Measurements from ENCODE around the gene TGM5. TPM values are rescaled to one million over a fixed set of nuclear protein-coding genes. Genes with fewer than 3 reads are reported as not detected.

The TGM5 gene
- total RNA-seq, 2 donors from 2014 or later = 0.95 to 2.0 TPM

Other genes starting within 250 kb of the TGM5 start
- gene UBR1, start 160.9 kb downstream of the TGM5 start, total RNA-seq = 10 to 100 TPM; 56.4 to 59.4 TPM
- gene TMEM62, start 133.3 kb downstream of the TGM5 start, total RNA-seq = 10 to 100 TPM; 25.5 to 40.3 TPM
- gene CCNDBP1, start 81.5 kb downstream of the TGM5 start, total RNA-seq = 100 to 1,000 TPM in 1 of 2 donors, 10 to 100 TPM in 1; 45.7 to 103 TPM
- not detected for gene EPB42, start 45.9 kb downstream of the TGM5 start, total RNA-seq
- not detected for gene TGM7, start 35.3 kb upstream of the TGM5 start, total RNA-seq
- 10 to 100 TPM; 11.8 to 12.6 TPM for gene LCMT2, start 63.6 kb upstream of the TGM5 start, total RNA-seq
- 10 to 100 TPM; 30.4 to 37.4 TPM for gene ZSCAN29, start 104.1 kb upstream of the TGM5 start, total RNA-seq
- gene TUBGCP4, start 104.2 kb upstream of the TGM5 start, total RNA-seq = 10 to 100 TPM; 24.3 to 61.1 TPM
- 10 to 100 TPM; 27.8 to 46.7 TPM for gene TP53BP1, start 226.2 kb upstream of the TGM5 start, total RNA-seq

Measured in natural killer cell treated with Interleukin-12 subunit alpha and Interleukin-12 subunit beta and Interleukin-15 and Interleukin-18, amount 100 ng/mL, for 72 hours (primary cell).